GM12892 (cell line): ENCODE data around the gene ZNF384. TPM values are rescaled to one million over a fixed set of nuclear protein-coding genes. Genes with fewer than 3 reads are reported as not detected.

ENCODE experiments used
- DNase-seq: peaks from one replicate; pipeline ENCODE4 v3.0.0; 2011; ENCODE audit not compliant: insufficient read length
- FAIRE-seq: peaks from 2 replicates; lab custom pipeline; 2011; peaks lifted over from hg19 to GRCh38; lab: Jason Lieb, UNC
- POLR2A ChIP-seq: IDR thresholded peaks from 2 replicates; pipeline ENCODE4 v1.6.1; 2011; ENCODE audit warnings: low read depth, low read length, control low read depth
- POLR2AphosphoS5 ChIP-seq: IDR thresholded peaks from 2 replicates; pipeline ENCODE4 v1.6.1; 2011; ENCODE audit warnings: low read depth, low read length, control low read depth
- TAF1 ChIP-seq: IDR thresholded peaks from 2 replicates; pipeline ENCODE4 v1.6.1; 2011; ENCODE audit warnings: low read depth, mild to moderate bottlenecking, control low read depth, low read length, borderline replicate concordance
- polyA plus RNA-seq: library from polyadenylated mRNA; unstranded; fragments of >200 nt; gene quantifications from one replicate; pipeline ENCODE4 v1.2.1, GENCODE V29; 2012; ENCODE audit warnings: missing spikeins, inconsistent platforms; ENCODE audit not compliant: missing spikeins

The ZNF384 gene
- polyA plus RNA-seq, result 34.4 TPM

DNA sequence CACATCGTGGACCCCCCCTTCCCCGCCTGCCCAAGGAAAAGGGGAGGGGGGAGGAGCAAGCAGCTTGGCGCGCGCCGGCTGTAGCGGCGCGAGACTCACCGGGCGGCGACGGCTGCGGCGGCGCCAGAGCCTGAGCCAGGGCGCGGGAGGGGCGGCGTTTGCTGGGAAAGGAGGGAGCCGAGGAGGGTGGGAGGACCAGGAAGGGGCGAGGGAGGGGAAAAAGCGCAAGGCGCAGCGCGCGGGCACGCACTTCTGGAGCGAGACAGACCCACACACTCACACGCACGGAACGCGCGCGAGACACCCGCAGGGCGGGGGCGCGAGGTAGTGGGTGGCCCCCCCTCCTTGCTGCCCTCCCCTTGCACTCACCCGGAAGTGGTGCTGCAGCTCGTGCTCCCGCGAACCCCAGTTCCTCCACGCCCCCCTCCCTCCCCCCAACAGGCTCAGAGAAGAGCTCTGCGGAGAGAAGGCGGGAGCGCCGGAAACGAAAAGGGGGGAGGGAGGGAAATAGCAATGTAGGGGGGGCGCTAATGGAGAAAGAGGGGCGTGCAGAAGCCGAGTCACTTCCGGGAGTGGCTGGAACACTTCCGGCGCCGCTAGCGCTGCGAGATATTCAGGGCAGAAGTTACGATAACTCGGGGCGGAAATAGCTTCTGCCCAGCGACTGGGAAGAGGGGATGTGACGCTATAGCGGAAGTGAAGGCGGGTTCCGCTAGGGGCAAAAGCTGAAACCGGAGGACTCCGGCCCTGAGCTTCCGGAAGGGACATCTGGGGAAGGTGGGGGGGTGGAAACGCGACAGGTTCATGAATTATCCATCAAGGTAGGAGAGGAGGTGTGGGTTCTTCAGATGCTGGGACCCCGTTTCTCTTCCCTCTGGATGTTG lies at the start of gene ZNF384:
Gene ZNF384 (minus strand): TSS at position 377 of the 884 bp plus-strand sequence. CDS start 9,855 bp downstream, outside the sequence.
- TF ChIP-seq POLR2A (peak; percentile 72), TAF1 (peak; percentile 65; the same call in 1 of the 2 replicates), POLR2AphosphoS5 (peak; percentile 41)
- peak; percentile 96 for DNase-seq
- peak; percentile 97 for FAIRE-seq

DNA sequence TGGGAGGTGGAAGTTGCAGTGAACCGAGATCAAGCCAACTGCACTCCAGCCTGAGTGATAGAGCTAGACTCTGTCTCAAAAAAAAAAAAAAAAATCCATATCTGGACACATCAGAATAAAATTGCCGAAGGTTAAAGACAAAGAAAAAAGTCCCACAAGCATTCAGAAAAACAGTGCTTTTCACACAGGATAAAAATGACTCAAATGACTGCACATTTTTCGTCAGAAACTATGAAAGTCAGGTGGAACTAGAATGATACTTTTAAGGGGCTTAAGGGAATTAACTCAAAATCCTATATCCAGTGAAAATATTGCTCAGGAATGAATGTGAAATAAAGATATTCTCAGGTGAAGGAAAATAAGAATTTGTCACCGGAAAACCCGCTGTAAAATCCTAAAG lies 47.6 kb upstream of the ZNF384 start:
- DNase-seq, result no peak
- TF ChIP-seq TAF1 (no peak), POLR2A (no peak), POLR2AphosphoS5 (no peak)
- FAIRE-seq, result no peak

DNA sequence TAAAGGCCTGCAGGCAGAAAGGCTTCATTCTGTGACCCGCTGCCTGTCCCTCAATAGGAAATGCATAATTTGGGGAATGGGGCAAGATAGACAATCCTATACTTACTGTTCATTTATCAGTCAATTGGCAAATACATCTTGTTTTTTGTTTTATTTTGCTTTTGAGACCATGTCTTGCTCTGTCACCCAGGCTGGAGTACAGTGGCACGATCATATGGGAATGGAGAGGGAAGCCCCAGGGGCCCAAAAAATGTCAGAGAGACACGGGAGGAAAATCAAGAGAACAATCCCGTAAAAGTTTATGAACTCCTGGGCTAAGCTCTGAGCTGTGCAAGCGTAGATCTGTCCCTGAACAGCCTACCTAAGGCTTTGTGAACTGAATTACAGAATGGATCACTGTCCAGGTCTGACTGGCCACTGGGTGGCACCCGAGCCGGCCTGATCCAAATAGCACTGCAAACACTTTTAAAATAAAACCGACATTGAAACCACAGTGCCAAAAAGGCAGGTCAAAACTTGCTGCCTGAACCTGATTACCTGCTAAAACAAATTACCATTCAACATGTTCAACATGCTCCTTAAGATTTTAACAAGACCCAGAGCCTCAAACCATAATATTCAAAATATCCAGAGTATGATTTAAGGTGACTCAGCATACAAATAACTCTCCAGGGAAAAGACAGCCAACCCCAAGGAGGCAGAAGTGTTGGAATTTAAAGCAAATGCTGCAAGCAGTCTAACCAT lies 46.4 kb upstream of the ZNF384 start:
- DNase-seq (no peak), FAIRE-seq (no peak)
- TF ChIP-seq POLR2A (no peak), POLR2AphosphoS5 (no peak), TAF1 (no peak)

DNA sequence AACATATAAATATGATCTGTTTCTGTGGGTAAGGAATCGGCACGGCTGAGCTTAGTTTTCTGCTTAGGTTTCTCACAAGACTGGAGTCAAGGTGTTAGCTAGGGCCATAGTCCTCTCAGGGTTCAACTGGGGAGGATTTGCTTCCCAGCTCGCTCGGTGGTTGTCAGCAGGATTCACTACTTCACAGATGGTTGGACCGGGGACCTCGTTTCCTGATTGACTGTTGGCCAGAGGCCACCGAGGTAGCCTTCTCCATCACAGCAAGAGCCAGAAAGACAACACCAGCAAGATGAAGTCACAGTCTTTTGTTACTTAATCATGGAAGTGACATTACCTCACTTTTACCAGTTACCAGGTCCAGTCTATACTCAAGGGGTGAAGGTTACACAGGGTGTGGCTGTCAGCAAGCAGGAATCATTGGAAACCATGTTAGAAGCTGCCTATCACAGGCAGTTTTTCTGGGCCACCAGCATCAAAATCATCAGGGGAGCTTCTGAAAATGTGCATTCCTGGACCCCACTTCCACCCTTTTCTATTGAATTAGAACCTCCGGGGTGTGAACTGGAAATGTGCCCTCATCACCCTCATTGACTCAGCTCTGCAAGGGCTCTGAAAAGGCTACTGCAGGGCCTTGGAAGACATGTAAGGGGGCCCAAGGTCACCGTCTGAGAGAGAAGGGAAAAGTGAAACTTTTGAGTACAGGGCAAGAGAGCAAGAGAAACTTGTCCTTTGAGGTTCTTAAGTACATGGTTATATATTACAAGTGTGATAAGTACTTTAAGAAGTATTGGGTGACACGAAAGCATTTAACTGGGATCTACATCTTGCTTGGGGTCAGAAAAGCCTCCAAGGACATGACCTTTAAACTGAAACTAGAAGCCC lies 45.6 kb upstream of the ZNF384 start:
- TF ChIP-seq TAF1 (no peak), POLR2AphosphoS5 (no peak), POLR2A (no peak)
- FAIRE-seq (no peak), DNase-seq (no peak)

DNA sequence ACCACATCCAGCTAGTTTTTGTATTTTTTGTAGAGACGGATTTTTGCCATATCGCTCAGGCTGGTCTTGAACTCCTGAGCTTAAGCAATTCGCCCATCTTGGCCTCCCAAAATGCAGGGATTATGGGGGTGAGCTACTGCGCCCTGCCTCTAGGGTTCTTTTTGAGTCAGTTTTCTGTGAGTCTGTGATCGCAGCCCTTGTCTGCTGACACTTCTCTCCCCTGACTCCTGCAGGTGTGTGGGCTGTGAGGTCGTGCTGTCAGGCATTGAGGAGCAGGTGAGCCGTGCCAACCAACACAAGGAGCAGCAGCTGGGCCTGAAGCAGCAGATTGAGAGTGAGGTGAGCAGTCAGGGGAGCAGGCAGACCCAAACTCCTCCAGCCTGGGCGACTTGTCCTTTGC lies 41.0 kb upstream of the ZNF384 start:
- DNase-seq (no peak), FAIRE-seq (no peak)
- TF ChIP-seq POLR2AphosphoS5 (no peak), TAF1 (no peak), POLR2A (no peak)

DNA sequence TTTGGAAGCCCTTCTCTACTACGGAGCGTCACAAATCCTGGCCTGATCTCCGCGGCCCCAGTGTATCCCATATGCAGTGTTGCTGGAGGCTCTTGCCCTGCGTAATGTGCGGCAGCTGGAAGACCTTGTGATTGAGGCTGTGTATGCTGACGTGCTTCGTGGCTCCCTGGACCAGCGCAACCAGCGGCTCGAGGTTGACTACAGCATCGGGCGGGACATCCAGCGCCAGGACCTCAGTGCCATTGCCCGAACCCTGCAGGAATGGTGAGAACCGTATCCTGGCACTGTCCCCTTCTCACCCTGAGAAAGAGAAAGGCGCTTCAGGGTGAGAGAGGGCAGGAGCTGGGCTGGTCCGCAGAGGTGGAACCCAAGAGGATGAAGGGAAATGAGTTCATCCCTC lies 40.0 kb upstream of the ZNF384 start:
- TF ChIP-seq POLR2A, result no peak
- TF ChIP-seq TAF1, result no peak
- no peak for TF ChIP-seq POLR2AphosphoS5
- no peak for DNase-seq
- FAIRE-seq, result no peak

DNA sequence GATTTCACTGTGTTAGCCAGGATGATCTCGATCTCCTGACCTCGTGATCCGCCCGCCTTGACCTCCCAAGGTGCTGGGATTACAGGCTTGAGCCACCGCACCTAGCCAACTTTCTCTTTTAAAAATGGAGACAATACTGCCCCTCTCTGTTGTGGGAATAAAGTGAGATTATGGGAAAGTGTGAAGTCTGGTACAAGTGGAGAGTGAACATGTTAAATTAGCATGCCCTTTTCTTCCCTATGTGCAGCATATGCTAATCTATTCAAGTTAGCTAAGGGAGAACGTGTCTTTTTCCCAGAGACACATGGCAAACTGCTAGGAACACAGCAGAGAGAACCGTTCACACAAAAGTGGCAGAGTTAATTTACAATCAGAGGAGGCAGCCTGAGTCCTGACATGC lies 36.2 kb upstream of the ZNF384 start:
- DNase-seq (no peak), FAIRE-seq (no peak)
- TF ChIP-seq POLR2A (no peak), POLR2AphosphoS5 (no peak), TAF1 (no peak)

DNA sequence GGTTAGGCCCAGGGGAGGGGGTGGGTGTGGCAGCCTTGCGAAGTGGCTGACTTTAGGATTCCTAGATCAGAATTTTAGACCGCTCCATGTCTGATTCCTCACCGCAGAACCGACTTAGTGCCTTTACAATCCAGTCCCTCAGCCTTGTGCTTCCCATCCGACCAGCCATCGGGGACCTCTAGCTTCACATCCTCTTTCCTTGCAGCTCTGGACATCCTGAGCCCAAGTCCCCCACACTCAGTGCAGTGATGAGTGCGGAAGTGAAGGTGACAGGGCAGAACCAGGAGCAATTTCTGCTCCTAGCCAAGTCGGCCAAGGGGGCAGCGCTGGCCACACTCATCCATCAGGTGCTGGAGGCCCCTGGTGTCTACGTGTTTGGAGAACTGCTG lies 35.2 kb upstream of the ZNF384 start:
- DNase-seq (no peak), FAIRE-seq (peak; percentile 81)
- TF ChIP-seq POLR2A, result no peak
- no peak for TF ChIP-seq TAF1
- TF ChIP-seq POLR2AphosphoS5, result no peak; the same call in none of the 2 replicates

DNA sequence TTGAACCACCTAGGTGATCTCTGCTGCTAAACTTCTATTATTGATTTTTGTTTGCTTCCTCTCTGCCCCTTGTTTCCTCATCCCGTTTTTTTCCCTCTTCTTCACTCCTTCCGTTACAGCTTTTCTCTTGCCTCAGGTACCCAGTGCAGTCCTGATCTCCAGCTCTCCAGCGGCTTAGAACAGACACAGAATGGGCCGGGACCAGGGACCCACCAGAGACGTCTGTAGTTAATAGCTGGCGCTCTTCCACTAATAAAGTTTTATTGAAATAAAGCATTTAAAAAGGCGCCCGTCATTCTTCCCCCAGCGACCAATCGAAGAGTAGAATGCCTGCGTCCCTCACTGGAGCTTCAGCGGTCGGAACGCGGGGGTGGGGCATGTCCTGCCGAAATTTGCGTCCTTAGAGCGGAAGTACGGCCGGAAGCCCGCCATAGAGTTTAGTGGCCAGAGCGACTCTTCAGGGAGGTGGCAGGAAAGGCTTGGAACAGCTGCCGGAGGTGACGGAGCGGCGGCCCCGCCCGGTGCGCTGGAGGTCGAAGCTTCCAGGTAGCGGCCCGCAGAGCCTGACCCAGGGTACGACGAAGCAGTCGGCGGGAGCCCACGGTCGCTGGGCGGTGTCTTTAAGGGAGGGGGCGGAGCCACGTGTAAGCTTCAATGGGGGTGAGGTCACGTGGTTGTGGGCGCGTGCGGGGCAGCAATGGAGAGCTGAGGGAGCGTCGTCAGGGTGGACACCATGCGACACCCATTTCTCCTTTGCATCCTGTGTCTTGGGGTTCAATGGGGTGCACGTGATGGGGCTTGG lies 34.6 kb upstream of the ZNF384 start, which contains the start of gene COPS7A:
Gene COPS7A (plus strand): TSS at position 440 of the 802 bp plus-strand sequence. CDS start 611 bp downstream, outside the sequence.
- TF ChIP-seq POLR2AphosphoS5, result peak; percentile 91
- TF ChIP-seq TAF1, result no peak; the same call in 1 of the 2 replicates
- peak; percentile 92 for TF ChIP-seq POLR2A
- DNase-seq (peak; percentile 97), FAIRE-seq (peak; percentile 94)

DNA sequence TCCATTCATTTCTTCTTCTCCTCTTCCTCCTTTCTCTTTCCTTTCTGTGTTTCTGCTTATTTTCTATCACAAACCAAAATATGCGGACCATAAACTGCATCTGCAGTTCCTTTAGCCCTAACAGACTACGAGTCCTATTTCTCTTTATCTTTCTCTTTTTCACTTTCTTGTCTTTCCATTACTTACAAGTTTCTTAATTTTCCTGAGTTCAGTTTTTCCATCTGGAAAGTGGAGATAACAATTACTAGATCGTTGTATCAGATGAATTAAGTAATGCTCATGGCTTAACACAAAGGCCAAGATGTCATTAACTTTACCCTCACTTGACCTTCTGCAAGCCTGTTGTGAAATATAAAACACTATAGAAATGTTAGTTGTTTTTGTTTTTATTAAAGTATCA lies 33.7 kb upstream of the ZNF384 start:
- no peak for DNase-seq
- no peak for TF ChIP-seq POLR2AphosphoS5
- TF ChIP-seq TAF1, result no peak
- no peak for TF ChIP-seq POLR2A
- FAIRE-seq, result no peak
